Tongue (tissue), 2 donors: ENCODE measurements around the gene SFRP4. TPM values are rescaled to one million over a fixed set of nuclear protein-coding genes. Genes with fewer than 3 reads are reported as not detected.

Source experiments
- DNase-seq: peaks from one replicate; pipeline ENCODE4 v3.0.0-alpha.2; 2015
- total RNA-seq: library from RNA; depleted of rRNA; stranded (reverse); fragments of >200 nt; gene quantifications from one replicate; pipeline ENCODE4 v1.2.3, GENCODE V29; 2014

SFRP4 gene
- total RNA-seq, 1 donor from 2014 or later: 49.5 TPM

DNA sequence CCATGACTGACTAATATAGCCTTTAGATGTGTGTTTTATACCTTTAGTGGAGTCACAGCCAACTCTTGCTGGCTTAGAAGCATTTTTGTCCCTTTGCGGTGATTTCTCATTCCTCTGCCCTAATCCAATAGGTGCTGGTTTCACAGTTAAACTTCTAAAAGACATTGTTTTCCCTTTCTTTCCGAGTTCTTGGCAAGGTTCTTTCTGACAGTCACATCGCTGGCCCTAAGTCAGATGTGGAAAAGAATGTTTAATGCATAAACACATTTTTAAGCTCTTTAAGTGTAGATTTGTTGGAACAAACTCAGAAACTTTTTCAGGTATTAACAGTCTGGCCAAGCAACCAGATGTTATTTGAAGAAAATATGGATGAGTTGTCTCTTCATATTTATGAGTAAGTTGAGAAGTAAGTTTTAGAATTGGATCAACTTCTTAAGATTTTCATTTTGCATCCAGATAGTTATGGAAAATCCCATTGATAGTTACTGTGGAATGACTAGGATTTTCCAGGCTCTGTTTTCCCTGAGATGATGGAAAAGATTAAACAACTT is 7.9 kb upstream of the SFRP4 start:
- peak; percentile 89 for DNase-seq

DNA sequence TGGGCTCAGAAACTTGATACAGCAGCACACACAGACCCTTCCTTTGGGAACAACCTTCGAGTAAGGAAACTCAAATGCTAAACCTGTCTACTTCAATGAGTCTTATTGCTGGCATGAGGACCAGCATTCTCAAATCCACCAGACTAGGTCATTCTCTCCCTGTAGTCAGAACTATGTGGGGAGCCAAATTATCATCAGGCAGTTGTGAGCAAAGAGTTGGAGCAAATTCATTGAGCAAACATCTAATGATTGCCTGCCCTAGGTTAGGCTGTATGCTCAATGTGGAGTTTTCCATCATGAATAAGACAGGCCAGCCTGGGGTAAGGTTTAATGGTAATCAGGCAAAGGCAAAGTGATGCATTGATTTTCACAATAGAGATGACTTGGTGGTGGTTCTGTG is 7.4 kb upstream of the SFRP4 start:
- peak; percentile 28 for DNase-seq

DNA sequence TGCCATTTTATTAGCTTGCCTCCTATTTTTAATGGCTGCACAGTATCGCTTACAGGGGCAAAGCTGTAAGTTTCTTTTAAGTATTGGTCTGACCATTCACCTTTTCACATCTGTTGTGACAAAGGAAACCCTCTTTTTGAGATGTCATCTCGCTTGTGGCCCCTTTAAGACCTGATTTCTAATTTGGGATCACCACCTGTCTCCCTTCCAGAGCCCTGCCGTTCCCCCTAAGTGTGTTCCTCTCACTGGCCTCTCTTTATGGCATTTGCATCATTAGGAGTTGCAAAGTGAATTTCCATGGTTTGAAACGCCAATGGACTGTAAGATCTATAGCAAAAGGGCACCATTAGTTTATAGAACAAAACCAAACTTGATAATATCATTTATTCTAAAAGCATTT is 5.3 kb upstream of the SFRP4 start:
- DNase-seq: peak; percentile 61

DNA sequence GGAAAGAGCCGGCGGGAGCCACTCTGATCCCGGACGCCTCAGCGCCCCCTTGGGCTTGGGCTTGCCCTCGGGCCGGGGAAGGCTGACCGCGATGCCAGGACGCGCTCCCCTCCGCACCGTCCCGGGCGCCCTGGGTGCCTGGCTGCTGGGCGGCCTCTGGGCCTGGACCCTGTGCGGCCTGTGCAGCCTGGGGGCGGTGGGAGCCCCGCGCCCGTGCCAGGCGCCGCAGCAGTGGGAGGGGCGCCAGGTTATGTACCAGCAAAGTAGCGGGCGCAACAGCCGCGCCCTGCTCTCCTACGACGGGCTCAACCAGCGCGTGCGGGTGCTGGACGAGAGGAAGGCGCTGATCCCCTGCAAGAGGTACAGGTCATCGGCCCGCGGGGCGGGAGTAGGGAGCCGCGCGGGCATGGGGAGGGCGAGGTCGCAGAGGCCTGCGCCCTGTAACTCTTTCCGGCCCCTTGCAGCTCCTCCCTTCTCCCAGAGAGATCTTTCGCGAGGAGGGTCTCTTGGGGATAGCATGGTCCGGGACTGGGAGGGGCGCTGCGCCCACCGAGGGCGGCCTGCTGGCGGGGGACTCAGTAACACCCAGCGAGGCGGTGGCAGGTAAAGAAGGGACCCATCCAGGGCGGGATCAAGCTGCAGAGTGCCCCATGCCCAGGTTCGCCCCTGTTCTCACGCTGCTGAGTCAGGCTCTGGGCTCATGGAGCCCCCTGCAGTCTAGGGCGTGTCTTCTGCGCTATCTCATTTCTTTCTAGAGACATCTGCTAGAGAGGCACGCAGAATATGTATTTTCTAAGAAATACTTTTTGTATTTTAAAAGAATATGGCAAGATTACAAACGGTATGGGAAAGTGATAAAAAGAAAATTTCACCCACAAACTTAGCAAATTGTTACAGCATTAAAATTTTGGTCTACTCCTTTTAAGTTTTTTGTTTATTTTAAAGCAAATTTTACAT is 4.5 kb upstream of the SFRP4 start:
- peak; percentile 78 for DNase-seq

DNA sequence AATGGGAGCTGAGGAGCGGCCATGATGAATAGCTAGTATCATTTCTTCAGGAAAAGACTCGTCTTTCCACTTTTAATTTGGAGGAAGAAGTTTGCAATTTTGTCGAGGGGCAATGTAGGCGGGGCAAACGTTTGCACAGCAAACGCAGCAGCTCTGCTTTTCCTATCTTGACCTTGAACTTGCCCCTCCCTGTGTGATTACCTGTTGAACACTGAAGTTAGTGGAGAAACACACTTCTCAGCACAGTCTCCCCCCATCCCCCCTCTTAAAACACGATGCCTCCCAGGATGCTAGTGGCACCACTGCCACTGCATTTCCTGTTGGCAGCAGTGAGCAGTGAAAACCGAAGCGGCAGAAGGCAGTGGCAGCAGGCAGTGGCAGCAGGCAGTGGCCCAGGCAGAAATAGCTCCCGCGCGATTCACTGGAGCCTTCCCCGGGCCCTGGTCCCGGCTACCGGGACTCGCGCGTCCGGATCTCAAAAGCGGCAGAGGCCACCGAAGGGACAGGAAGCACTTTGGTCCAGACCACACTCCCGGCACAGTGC is 3.8 kb upstream of the SFRP4 start, which contains the start of gene EPDR1:
Gene EPDR1, plus strand, starts transcription at position 336 of the 544 bp plus-strand sequence. CDS start 300 bp downstream, outside the sequence.
- peak; percentile 83 for DNase-seq

DNA sequence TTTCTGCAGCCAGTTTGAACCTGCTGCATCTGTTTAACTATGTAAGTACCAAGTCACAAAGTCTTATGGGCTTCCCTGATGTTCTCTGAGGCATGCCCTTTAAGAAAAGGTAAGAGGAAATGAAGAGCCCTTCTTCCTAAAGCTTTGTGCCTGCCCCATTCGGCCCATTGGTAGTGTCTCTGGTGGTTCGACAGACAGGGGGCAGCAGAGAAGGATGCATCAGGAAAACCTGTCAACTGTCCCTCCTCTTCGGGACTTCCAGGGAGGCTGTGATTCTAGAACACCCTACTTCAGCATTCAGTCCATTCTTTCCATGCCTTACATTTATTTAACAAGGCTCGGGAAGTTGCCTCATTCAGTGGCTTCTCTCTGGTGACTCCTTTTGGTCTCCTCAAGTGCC is 1.9 kb upstream of the SFRP4 start:
- no peak for DNase-seq

DNA sequence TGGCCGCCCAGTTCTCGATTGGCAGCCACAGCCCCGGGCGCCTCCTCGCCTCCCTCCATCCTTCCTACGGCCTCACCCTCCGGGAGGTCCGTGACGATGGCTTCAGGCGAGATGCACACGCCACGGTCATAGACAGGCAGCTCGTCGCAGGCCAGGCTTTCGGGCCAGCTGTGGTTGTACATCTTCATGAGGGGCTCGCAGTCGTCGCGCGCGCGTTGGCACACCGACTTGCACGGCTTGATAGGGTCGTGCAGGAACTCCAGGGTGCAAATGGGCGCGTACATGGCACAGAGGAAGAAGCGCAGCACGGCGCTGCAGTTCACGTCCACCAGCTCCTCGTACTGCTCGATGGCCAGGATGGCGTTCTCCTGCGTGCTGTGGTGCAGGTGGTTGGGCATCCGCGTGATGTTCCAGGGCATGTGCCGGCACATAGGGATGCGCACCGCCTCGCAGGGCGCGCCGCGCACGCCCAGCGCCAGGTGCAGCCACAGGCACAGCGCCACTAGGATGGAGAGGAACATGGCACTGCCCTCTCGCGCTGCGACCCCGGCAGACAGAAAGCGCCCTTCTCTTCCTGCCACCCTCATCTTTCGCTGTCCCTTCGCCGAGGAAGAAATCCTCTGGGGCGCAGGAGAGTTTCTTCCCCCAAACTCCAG is 472 bp downstream of the SFRP4 start:
- DNase-seq: peak; percentile 72

DNA sequence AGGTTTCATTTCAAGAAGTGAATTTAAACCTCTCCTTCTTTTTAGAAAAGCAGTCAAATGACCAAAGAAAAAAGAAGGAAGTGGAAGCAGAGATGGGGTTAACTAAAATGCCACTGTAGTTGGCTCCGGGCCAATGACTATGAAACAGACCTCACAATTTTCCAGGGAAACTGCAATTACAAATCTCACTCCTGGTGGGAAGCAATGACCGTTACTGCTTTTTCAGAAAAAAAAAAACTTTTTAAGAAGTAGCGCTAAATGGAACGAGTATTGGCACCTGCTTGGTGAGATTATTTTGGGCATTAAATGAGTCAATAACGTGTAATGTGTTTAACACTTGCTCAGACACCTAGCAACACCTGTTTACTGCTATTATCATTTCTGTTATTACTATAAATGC is 1.2 kb downstream of the SFRP4 start:
- DNase-seq: peak; percentile 71

DNA sequence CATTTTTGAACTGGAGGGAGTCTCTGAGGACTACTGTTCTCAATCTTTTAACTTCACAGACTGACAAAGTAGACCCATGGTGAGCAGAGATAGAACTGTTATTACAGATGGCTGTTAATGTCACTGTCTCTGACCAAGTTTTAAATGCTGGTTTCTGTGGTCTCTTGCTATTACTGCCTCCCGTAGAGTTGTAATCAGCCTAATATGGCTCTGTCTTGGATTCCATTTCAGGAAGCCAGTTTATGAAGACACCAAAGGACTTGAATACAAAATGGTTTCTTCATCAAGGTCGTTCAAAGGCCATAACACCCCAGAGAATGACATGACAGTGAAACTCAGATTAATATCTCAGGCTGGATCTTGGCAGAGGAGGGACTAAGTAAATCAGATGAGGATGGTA is 3.9 kb downstream of the SFRP4 start:
- DNase-seq: no peak

DNA sequence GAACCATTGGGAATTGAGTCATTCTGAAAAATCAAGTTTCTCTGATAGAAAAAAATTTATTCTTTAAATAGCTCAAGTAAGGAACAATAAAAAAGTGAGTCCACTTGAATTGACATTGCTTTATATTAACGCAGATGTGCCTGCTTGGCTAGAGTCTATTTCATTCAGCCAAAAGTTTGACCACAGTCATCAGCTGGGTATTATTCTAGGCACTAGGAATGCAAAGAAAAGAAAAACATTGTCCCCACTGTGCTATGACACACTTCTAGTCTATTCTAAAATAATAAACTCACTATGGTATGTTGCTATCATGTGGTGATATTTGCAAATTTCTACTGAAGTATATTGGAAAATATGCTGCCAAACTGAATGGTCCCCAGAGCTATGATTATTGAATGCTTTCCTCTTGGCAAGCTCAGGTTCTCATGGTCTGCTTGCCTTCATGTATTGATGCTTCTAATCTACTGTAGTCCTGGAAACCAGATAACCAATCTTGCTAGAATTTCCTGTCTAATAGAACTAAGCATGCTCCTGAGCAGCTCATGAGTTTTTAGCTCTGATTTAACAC is 8.3 kb downstream of the SFRP4 start:
- no peak for DNase-seq

DNA sequence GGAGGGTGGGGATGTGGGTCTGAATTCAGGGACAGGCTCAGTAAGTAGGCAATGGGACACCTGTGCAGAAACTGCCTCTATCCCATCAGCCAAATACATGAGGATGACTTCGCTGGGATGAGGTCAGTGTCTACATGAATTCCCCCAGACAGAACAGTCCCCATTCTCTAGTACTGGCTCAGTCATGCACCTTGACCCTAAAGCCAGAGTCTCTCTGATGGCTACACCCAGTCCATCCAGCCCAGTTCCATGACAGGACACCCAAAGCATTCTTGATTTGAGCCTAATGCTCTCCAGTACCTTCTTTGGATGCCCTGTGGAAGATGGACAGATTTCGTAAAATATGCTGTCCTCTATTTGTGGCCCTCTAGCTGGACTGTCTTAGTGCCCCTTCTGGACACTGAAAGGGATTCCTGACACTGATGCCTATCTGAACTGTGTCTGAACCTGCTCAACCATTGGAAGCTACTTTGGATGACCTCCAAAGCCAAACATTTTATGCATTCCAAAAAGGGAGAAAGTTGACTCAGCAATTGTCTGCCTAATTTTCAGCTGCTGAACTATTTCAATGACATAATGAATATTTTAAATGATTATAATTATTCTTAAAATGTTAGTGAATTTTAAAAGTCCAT is 14.6 kb downstream of the SFRP4 start:
- DNase-seq: peak; percentile 60

DNA sequence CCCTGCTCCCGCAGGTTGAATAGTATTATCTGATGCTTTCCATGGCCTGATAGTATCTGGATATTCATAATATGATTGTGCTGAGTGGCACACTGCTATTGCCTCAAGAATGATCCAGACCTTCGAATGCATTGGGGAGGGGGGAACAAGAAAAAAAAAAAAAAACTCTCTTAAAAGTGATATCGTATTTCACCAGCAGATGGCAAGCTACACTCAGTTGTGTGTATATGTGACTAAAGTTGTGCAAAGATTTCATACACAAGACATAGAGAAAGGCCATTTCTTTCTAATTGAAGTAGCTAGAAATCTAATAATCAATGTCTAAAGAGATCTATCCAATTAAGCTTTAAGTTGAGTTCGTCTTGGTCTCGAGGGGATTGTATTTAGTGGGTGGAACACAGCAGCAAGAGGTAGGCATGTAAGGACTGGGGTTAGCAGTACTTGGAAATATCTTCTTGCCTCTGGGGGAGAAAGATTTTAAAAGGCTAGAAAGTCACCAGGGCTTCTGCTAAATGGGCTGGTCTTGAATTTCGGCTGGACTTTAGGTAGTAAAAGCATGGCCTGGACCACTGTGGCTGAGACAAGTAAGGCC is 15.3 kb downstream of the SFRP4 start:
- DNase-seq: peak; percentile 77

DNA sequence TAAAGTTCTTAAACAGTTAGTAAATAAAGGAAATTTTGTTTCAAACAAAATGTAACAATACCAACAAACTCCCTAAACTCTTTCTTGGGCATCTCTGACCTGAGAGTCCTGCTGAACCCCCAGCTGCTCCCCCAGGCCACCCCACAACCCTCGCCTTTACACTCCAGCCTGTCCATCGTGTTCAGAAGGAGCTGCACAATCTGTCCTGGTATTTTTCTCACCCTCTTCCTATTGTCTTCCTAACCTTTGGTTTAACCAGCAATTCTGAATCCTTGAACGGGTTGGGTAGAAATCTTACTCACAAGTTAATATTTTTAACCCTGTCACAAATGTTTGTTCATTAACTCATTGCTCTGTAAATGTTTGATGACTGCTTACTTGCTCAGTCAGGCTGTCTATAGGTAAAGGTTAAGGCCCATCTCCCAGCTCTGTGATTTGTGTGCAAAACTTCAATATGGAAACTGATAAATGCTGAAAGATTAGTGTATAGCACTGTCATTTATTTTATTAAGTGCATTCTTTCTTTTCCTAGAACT is 16.8 kb downstream of the SFRP4 start:
- no peak for DNase-seq

DNA sequence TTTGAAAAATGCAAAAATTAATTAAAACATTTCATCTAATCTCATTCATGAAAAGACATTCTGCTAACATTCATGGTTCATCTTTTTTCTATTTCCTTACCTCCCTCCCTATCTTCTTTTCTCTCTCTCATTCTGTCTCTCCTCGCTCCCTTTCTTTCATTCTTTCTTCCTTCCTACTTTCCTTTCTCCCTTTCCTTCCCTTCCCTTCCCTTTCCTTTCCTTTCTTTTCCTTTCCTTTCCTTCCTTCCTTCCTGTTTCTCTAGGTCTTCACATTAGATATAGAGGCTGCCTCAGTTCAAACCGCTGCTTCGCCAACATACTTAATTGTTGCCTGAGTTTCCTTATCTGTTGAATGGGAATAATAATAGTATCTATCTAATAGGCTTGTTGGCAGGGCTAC is 21.9 kb downstream of the SFRP4 start:
- no peak for DNase-seq

DNA sequence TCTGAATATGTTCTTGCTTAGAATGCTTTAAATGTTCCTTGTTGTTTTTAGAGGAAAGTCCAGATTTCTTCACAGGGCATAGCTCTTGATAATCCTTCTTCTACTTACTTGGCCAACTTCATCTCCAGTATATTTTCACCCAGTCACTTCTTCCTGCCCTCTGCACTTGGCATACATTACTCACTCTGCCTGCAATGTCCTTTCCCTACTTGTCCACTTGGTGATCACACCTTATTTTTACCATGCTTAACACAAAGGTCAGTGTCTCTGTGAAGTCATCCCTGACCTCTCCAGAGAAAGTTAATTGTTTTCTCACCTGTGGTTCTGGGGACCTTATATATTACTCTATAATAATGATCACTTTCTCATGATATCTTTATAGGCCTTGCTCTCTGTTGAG is 23.3 kb downstream of the SFRP4 start:
- DNase-seq: no peak

DNA sequence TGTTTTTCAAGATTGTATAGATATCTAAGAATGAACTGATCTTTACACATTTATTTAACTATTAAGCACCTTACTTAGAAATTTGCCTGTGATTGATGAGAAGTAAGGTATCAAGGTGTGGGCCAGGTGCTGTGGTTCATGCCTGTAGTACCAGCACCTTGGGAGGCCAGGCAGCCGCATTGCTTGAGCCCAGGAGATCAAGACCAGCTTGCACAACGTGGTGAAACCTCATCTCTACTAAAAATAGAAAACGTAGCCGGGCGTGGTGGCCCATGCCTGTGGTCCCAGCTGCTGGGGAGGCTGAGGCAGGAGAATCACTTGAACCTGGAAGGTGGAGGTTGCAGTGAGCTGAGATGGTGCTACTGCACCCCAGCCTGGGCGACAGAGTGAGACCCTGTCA is 34.5 kb downstream of the SFRP4 start:
- DNase-seq: no peak

Other genes starting within 250 kb of the SFRP4 start
- gene GPR141, start 233.1 kb downstream of the SFRP4 start, total RNA-seq: 1.7 TPM
- 0.10 TPM for gene NME8, start 68.2 kb downstream of the SFRP4 start, total RNA-seq
- gene EPDR1, start 3.8 kb upstream of the SFRP4 start, total RNA-seq: 220 TPM